Endometrium (tissue), 2 donors: ENCODE measurements around the gene CPSF4L.
"Not testable (repeated sequence)": the region's sequence is repeated elsewhere in the genome, so short reads cannot be mapped to it uniquely, and the experiment has no call there.

Experiments
- FAIRE-seq: peaks from 2 replicates; lab custom pipeline; 2012; peaks lifted over from hg19 to GRCh38; lab: Jason Lieb, UNC
- donor health status: control.
- donor health status: control.

CPSF4L gene

GRCh38 chr17:73268582-73269328 lies 7.1 kb upstream of the CPSF4L start:
- FAIRE-seq, result no peak

- FAIRE-seq, result no peak
These were observed 6.2 kb upstream of the CPSF4L start for GRCh38 chr17:73267648-73268537.

GRCh38 chr17:73266796-73267195 lies 5.1 kb upstream of the CPSF4L start:
- FAIRE-seq, result no peak

GRCh38 chr17:73265646-73266640 lies 4.3 kb upstream of the CPSF4L start:
- no peak for FAIRE-seq

- FAIRE-seq, result not testable (repeated sequence)
These were observed 2.8 kb upstream of the CPSF4L start for GRCh38 chr17:73264448-73264847.

GRCh38 chr17:73262676-73263642 lies 1.3 kb upstream of the CPSF4L start:
- FAIRE-seq, result no peak

GRCh38 chr17:73261952-73262675 lies 434 bp upstream of the CPSF4L start:
- FAIRE-seq, result no peak

GRCh38 chr17:73257516-73257915 lies 4.2 kb downstream of the CPSF4L start:
- no peak for FAIRE-seq

- no peak for FAIRE-seq
These were observed 5.5 kb downstream of the CPSF4L start for GRCh38 chr17:73256220-73256619.

GRCh38 chr17:73255671-73256181 lies 6.0 kb downstream of the CPSF4L start:
- no peak for FAIRE-seq

- no peak for FAIRE-seq
These were observed 9.8 kb downstream of the CPSF4L start for GRCh38 chr17:73251871-73252270.

- FAIRE-seq, result no peak
These were observed 10.6 kb downstream of the CPSF4L start for GRCh38 chr17:73250851-73251640.

- no peak for FAIRE-seq
These were observed 12.0 kb downstream of the CPSF4L start for GRCh38 chr17:73249700-73250099.

- no peak for FAIRE-seq
These were observed 13.1 kb downstream of the CPSF4L start for GRCh38 chr17:73248532-73248931.

GRCh38 chr17:73247726-73248125 lies 14.0 kb downstream of the CPSF4L start:
- FAIRE-seq, result no peak

GRCh38 chr17:73240561-73240960 lies 21.1 kb downstream of the CPSF4L start:
- FAIRE-seq, result no peak

GRCh38 chr17:73237714-73238113 lies 24.0 kb downstream of the CPSF4L start:
- no peak for FAIRE-seq

GRCh38 chr17:73234736-73235135 lies 26.9 kb downstream of the CPSF4L start:
- FAIRE-seq, result no peak
